A204.1 (cell line): ENCODE data around the gene MAPRE3.
"Not testable (repeated sequence)": the region's sequence is repeated elsewhere in the genome, so short reads cannot be mapped to it uniquely, and the experiment has no call there.

Experiments
- FAIRE-seq: peaks from 2 replicates; lab custom pipeline; 2012; peaks lifted over from hg19 to GRCh38; lab: Jason Lieb, UNC

The MAPRE3 gene

GRCh38 chr2:27071990-27072830 lies 101.8 kb downstream of the MAPRE3 start:
- FAIRE-seq = no peak

GRCh38 chr2:27072920-27073319 lies 102.5 kb downstream of the MAPRE3 start:
- no peak for FAIRE-seq

GRCh38 chr2:27073782-27074181 lies 103.3 kb downstream of the MAPRE3 start:
- no peak for FAIRE-seq

- FAIRE-seq = no peak
Measured at GRCh38 chr2:27074738-27075565, 104.5 kb downstream of the MAPRE3 start.

GRCh38 chr2:27075566-27075871 lies 105.1 kb downstream of the MAPRE3 start:
- FAIRE-seq = not testable (repeated sequence)

- FAIRE-seq = no peak
Measured at GRCh38 chr2:27076323-27076722, 105.9 kb downstream of the MAPRE3 start.
